Fibroblast of mammary gland (primary cell): ENCODE data around the gene TMEM45A.

Experiments
- DNase-seq: peaks from one replicate; pipeline ENCODE4 v3.0.0-alpha.2; 2010; ENCODE audit warnings: low read depth
- H3K4me3 ChIP-seq: 2 replicates; pipeline ENCODE4 v1.5.1; 2011; ENCODE audit warnings: low read depth, mild to moderate bottlenecking, low read length, moderate library complexity; ENCODE audit not compliant: control insufficient read depth
- CTCF ChIP-seq: conservative IDR thresholded peaks from 2 replicates; pipeline ENCODE4 v1.5.1; 2011; ENCODE audit warnings: low read depth, low read length, inconsistent platforms; ENCODE audit not compliant: control insufficient read depth, insufficient read depth

Gene TMEM45A

GRCh38 chr3:100526613-100527346 is 34.4 kb downstream of the TMEM45A start:
- no peak overlapping the region for H3K4me3 ChIP-seq
- DNase-seq, result no peak
- no peak for TF ChIP-seq CTCF

- TF ChIP-seq CTCF, result no peak
- no peak overlapping the region for H3K4me3 ChIP-seq
- DNase-seq, result no peak
These were observed 34.9 kb downstream of the TMEM45A start for GRCh38 chr3:100527347-100527735.

- no peak for TF ChIP-seq CTCF
- no peak overlapping the region for H3K4me3 ChIP-seq
- DNase-seq, result no peak
These were observed 38.7 kb downstream of the TMEM45A start for GRCh38 chr3:100531093-100531492.

- H3K4me3 ChIP-seq, result no peak overlapping the region
- no peak for TF ChIP-seq CTCF
- no peak for DNase-seq
These were observed 40.0 kb downstream of the TMEM45A start for GRCh38 chr3:100532411-100532810.

GRCh38 chr3:100533176-100533575 is 40.8 kb downstream of the TMEM45A start:
- no peak overlapping the region for H3K4me3 ChIP-seq
- peak; percentile 84 for DNase-seq
- TF ChIP-seq CTCF, result no peak

- DNase-seq, result peak; percentile 63
- no peak for TF ChIP-seq CTCF
- no peak overlapping the region for H3K4me3 ChIP-seq
These were observed 43.2 kb downstream of the TMEM45A start for GRCh38 chr3:100535610-100535943.

GRCh38 chr3:100536093-100536492 is 43.7 kb downstream of the TMEM45A start:
- DNase-seq, result peak; percentile 76
- TF ChIP-seq CTCF, result no peak
- no peak overlapping the region for H3K4me3 ChIP-seq
